ENCODE data around the gene MYO7A. TPM values are rescaled to one million over a fixed set of nuclear protein-coding genes. Genes with fewer than 3 reads are reported as not detected.

The MYO7A gene
- 3.2 TPM for total RNA-seq
- long read RNA-seq, partial matches to known transcripts = 1 of 3 reads
- long read RNA-seq, other reads (novel, unspliced or antisense) = 2 of 3 reads

- intact Hi-C loops (cut with micrococcal nuclease) = loop anchor here (5.0 kb wide), 1 partner anchor 59 kb away; no protein-coding TSS in a partner anchor
- Histone ChIP-seq H3K4me1 (peaks cover 47% of the 10 kb centered on the region), H3K27ac (replicated peaks) (peak within 1 kb of the TSS; percentile 57), H3K4me3 (peak within 1 kb of the TSS; percentile 64), H3K9me3 (replicated peaks) (no peaks in the 10 kb centered on the region), H3K27me3 (ENCODE audit: low read depth) (peaks cover 13% of the 10 kb centered on the region), H3K36me3 (no peaks in the 10 kb centered on the region)
- peak; percentile 70 for DNase-seq
- TF ChIP-seq, protein P1, sequence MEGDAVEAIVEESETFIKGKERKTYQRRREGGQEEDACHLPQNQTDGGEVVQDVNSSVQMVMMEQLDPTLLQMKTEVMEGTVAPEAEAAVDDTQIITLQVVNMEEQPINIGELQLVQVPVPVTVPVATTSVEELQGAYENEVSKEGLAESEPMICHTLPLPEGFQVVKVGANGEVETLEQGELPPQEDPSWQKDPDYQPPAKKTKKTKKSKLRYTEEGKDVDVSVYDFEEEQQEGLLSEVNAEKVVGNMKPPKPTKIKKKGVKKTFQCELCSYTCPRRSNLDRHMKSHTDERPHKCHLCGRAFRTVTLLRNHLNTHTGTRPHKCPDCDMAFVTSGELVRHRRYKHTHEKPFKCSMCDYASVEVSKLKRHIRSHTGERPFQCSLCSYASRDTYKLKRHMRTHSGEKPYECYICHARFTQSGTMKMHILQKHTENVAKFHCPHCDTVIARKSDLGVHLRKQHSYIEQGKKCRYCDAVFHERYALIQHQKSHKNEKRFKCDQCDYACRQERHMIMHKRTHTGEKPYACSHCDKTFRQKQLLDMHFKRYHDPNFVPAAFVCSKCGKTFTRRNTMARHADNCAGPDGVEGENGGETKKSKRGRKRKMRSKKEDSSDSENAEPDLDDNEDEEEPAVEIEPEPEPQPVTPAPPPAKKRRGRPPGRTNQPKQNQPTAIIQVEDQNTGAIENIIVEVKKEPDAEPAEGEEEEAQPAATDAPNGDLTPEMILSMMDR (IDR thresholded peaks at IDR 0.05; ENCODE audit: borderline replicate concordance) = no peak
Observed at GRCh38 chr11:77127920-77128691, at the start of gene MYO7A. MYO7A (plus strand) TSS chr11:77128246; CDS start chr11:77130635, 2,389 bp downstream.

DNA sequence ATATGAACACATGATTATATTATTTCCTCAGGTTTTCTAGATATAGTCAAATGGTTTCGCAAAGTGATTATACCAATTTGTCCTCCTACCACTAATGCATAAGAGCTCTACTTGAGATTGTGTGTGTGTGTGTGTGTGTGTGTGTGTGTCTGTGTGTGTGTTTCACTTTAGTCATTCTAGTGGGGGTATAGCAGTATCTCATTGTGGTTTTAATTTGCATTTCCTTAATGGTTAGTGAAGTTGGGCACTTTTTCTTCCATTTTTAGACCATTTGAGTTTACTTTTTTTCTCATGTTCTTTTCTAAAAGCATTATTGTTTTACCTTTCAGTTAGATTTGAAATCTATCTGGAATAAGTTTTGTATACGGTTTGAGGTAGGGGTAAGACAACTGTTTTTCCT, 48.4 kb upstream of the MYO7A start:
- intact Hi-C loops (cut with micrococcal nuclease) = no loop called here
- Histone ChIP-seq H3K4me3 (no peak overlapping the region), H3K36me3 (no peaks in the 10 kb centered on the region), H3K27ac (replicated peaks) (no peak overlapping the region), H3K4me1 (peaks cover 18% of the 10 kb centered on the region), H3K9me3 (replicated peaks) (peaks cover 13% of the 10 kb centered on the region), H3K27me3 (ENCODE audit: low read depth) (no peaks in the 10 kb centered on the region)
- TF ChIP-seq, protein P1 (IDR thresholded peaks at IDR 0.05; ENCODE audit: borderline replicate concordance) = no peak
- DNase-seq = no peak

- H3K4me3 ChIP-seq = no peak overlapping the region
- intact Hi-C loops (cut with micrococcal nuclease) = no loop called here
- no peaks in the 10 kb centered on the region for H3K36me3 ChIP-seq
- H3K4me1 ChIP-seq = peaks cover 16% of the 10 kb centered on the region
- no peaks in the 10 kb centered on the region for H3K27me3 ChIP-seq (ENCODE audit: low read depth)
- no peak overlapping the region for H3K27ac ChIP-seq (replicated peaks)
- no peak for DNase-seq
- peaks cover 13% of the 10 kb centered on the region for H3K9me3 ChIP-seq (replicated peaks)
- TF ChIP-seq, protein P1 (IDR thresholded peaks at IDR 0.05; ENCODE audit: borderline replicate concordance) = no peak
Observed at GRCh38 chr11:77080643-77081210, 47.3 kb upstream of the MYO7A start.

- Histone ChIP-seq H3K27ac (replicated peaks) (no peak overlapping the region), H3K9me3 (replicated peaks) (peaks cover 13% of the 10 kb centered on the region)
Observed at GRCh38 chr11:77081381-77081851, 46.6 kb upstream of the MYO7A start.

More at GRCh38 chr11:77081381-77081851, 46.6 kb upstream of the MYO7A start:
- Histone ChIP-seq H3K4me1 (peaks cover 16% of the 10 kb centered on the region), H3K36me3 (no peaks in the 10 kb centered on the region), H3K4me3 (no peak overlapping the region), H3K27me3 (ENCODE audit: low read depth) (no peaks in the 10 kb centered on the region)
- no peak for DNase-seq
- intact Hi-C loops (cut with micrococcal nuclease) = no loop called here
- TF ChIP-seq, protein P1 (IDR thresholded peaks at IDR 0.05; ENCODE audit: borderline replicate concordance) = no peak

All from left ventricle myocardium inferior (tissue), 1 donor.